Ramos (cell line): ENCODE measurements around the gene CD70.
"Not testable (repeated sequence)": the region's sequence is repeated elsewhere in the genome, so short reads cannot be mapped to it uniquely, and the experiment has no call there.

Source experiments
- in situ Hi-C: fragments of 300-500 bp; cut with MboI; formaldehyde crosslinking; loops from one replicate; pipeline ENCODE4 v1.14.3; 2022; ENCODE audit warnings: low sequenced_read_pairs; ENCODE audit not compliant: unreplicated experiment

CD70 gene

GRCh38 chr19:6598254-6598892 is 7.4 kb upstream of the CD70 start:
- in situ Hi-C loops: not testable (repeated sequence)

GRCh38 chr19:6597471-6598253 is 6.7 kb upstream of the CD70 start:
- in situ Hi-C loops: not testable (repeated sequence)

- in situ Hi-C loops: no loop called here
Observed at GRCh38 chr19:6596621-6597020, 5.7 kb upstream of the CD70 start.

GRCh38 chr19:6593651-6594416 is 2.9 kb upstream of the CD70 start:
- in situ Hi-C loops: no loop called here

- in situ Hi-C loops: no loop called here
Observed at GRCh38 chr19:6590258-6590826, 608 bp downstream of the CD70 start.

GRCh38 chr19:6589711-6590257 is 1.2 kb downstream of the CD70 start:
- in situ Hi-C loops: loop anchor here (5.0 kb wide), 1 partner anchor 67 kb away; no protein-coding TSS in a partner anchor

GRCh38 chr19:6588508-6589345 is 2.2 kb downstream of the CD70 start:
- in situ Hi-C loops: loop anchor here (5.0 kb wide), 1 partner anchor 66 kb away; no protein-coding TSS in a partner anchor

- in situ Hi-C loops: loop anchor here (5.0 kb wide), 1 partner anchor 66 kb away; no protein-coding TSS in a partner anchor
Observed at GRCh38 chr19:6587998-6588507, 2.9 kb downstream of the CD70 start.

- in situ Hi-C loops: loop anchor here (5.0 kb wide), 1 partner anchor 65 kb away; no protein-coding TSS in a partner anchor
Observed at GRCh38 chr19:6587093-6587820, 3.7 kb downstream of the CD70 start.

GRCh38 chr19:6586726-6587092 is 4.2 kb downstream of the CD70 start:
- in situ Hi-C loops: loop anchor here (5.0 kb wide), 1 partner anchor 64 kb away; no protein-coding TSS in a partner anchor

- in situ Hi-C loops: loop anchor here (5.0 kb wide), 1 partner anchor 64 kb away; no protein-coding TSS in a partner anchor
Observed at GRCh38 chr19:6586056-6586455, 4.9 kb downstream of the CD70 start.

- in situ Hi-C loops: not testable (repeated sequence)
Observed at GRCh38 chr19:6582515-6583484, 8.2 kb downstream of the CD70 start.

GRCh38 chr19:6580313-6580712 is 10.6 kb downstream of the CD70 start:
- in situ Hi-C loops: no loop called here

- in situ Hi-C loops: no loop called here
Observed at GRCh38 chr19:6579450-6580178, 11.3 kb downstream of the CD70 start.

- in situ Hi-C loops: no loop called here
Observed at GRCh38 chr19:6577476-6578125, 13.3 kb downstream of the CD70 start.

- in situ Hi-C loops: no loop called here
Observed at GRCh38 chr19:6576869-6577475, 14.0 kb downstream of the CD70 start.
